GM12878 (cell line): Measurements from ENCODE around the gene ISOC2. TPM values are rescaled to one million over a fixed set of nuclear protein-coding genes. Genes with fewer than 3 reads are reported as not detected.

Experiments used
- BMI1 ChIP-seq: fragments of 450-650 bp; IDR thresholded peaks from 2 replicates; pipeline ENCODE4 v1.6.1; 2016; ENCODE audit warnings: mild to moderate bottlenecking, moderate library complexity, borderline replicate concordance
- BRCA1 ChIP-seq: IDR thresholded peaks from 2 replicates; pipeline ENCODE4 v1.6.1; 2011; ENCODE audit warnings: low read depth, low read length, improper control_type of control experiment
- CEBPB ChIP-seq, 2 experiments: fragments of 150-350 bp in 1 of 2; IDR thresholded peaks; 2 replicates each; pipeline ENCODE4 v1.6.1; 2012 to 2014; ENCODE audit warnings: low read depth in 2 of 2, low read length in 2 of 2, borderline replicate concordance in 1 of 2, inconsistent platforms in 1 of 2
- DPF2 ChIP-seq: fragments of 450-650 bp; IDR thresholded peaks from 2 replicates; pipeline ENCODE4 v1.6.1; 2017; ENCODE audit warnings: mild to moderate bottlenecking
- EED ChIP-seq: sonication (generic); IDR thresholded peaks from 2 replicates; pipeline ENCODE4 v1.6.1; 2016; ENCODE audit warnings: antibody characterized with exemption, low read depth
- EGR1 ChIP-seq, 2 experiments: IDR thresholded peaks; 1 replicate in 1 of 2; 2 replicates in 1 of 2; pipeline ENCODE4 v1.6.1; 2011 to 2012; ENCODE audit warnings: low read depth in 2 of 2, low read length in 2 of 2, borderline replicate concordance in 1 of 2, mild to moderate bottlenecking in 1 of 2, moderate library complexity in 1 of 2
- EP300 ChIP-seq, 2 experiments: fragments of 150-350 bp in 1 of 2; IDR thresholded peaks; 2 replicates each; pipeline ENCODE4 v1.6.1; 2011 to 2012; ENCODE audit warnings: low read depth in 2 of 2, low read length in 2 of 2, borderline replicate concordance in 1 of 2, improper control_type of control experiment in 1 of 2, inconsistent platforms in 1 of 2; ENCODE audit not compliant: control insufficient read depth in 1 of 2
- ETV6 ChIP-seq, 2 experiments: fragments of 450-650 bp in 1 of 2; IDR thresholded peaks in 1 of 2; conservative IDR thresholded peaks in 1 of 2; 2 replicates each; pipeline ENCODE4 v1.6.1; 2014; ENCODE audit warnings: antibody characterized with exemption in 1 of 2, borderline replicate concordance in 1 of 2, low read depth in 1 of 2, mild to moderate bottlenecking in 1 of 2, moderate library complexity in 1 of 2
- EZH2 ChIP-seq: IDR thresholded peaks from 2 replicates; pipeline ENCODE4 v1.6.1; 2012; ENCODE audit warnings: low read depth, mild to moderate bottlenecking, control low read depth, inconsistent platforms, low read length, borderline replicate concordance; ENCODE audit not compliant: control insufficient read depth
- HDAC2 ChIP-seq: fragments of 200-600 bp; sonication (generic); IDR thresholded peaks from 2 replicates; pipeline ENCODE4 v1.6.1; 2017
- HDAC6 ChIP-seq: fragments of 200-600 bp; sonication (generic); IDR thresholded peaks from one replicate; pipeline ENCODE4 v1.8.0; 2017; ENCODE audit warnings: antibody characterized with exemption; ENCODE audit not compliant: unreplicated experiment
- IKZF2 ChIP-seq, 2 experiments: fragments of 450-650 bp; IDR thresholded peaks; 2 replicates each; pipeline ENCODE4 v1.6.1; 2017; ENCODE audit warnings: mild to moderate bottlenecking in 2 of 2, moderate library complexity in 2 of 2
- KDM1A ChIP-seq: fragments of 200-600 bp; sonication (generic); IDR thresholded peaks from 2 replicates; pipeline ENCODE4 v1.6.1; 2016; ENCODE audit warnings: borderline replicate concordance
- LARP7 ChIP-seq: fragments of 450-650 bp; IDR thresholded peaks from 2 replicates; pipeline ENCODE4 v1.6.1; 2017; ENCODE audit warnings: mild to moderate bottlenecking
- MXI1 ChIP-seq: fragments of 150-350 bp; IDR thresholded peaks from 2 replicates; pipeline ENCODE4 v1.6.1; 2011; ENCODE audit warnings: low read depth, mild to moderate bottlenecking, inconsistent platforms, low read length, improper control_type of control experiment
- MYC ChIP-seq: IDR thresholded peaks from 2 replicates; pipeline ENCODE4 v1.6.1; 2011; ENCODE audit warnings: mild to moderate bottlenecking, low read length, moderate library complexity, inconsistent platforms; ENCODE audit not compliant: insufficient read depth, insufficient replicate concordance, insufficient read length, severe bottlenecking
- NFXL1 ChIP-seq: fragments of 450-650 bp; IDR thresholded peaks from 2 replicates; pipeline ENCODE4 v1.6.1; 2017; ENCODE audit warnings: antibody characterized with exemption, mild to moderate bottlenecking, borderline replicate concordance
- NFYB ChIP-seq: IDR thresholded peaks from 2 replicates; pipeline ENCODE4 v1.6.1; 2011; ENCODE audit warnings: low read depth, mild to moderate bottlenecking, low read length, improper control_type of control experiment, moderate library complexity; ENCODE audit not compliant: insufficient read depth
- PML ChIP-seq: IDR thresholded peaks from 2 replicates; pipeline ENCODE4 v1.6.1; 2012; ENCODE audit warnings: low read length, inconsistent platforms
- POLR2AphosphoS5 ChIP-seq: IDR thresholded peaks from 2 replicates; pipeline ENCODE4 v1.6.1; 2011; ENCODE audit warnings: mild to moderate bottlenecking, low read length, inconsistent platforms
- POU2F2 ChIP-seq: IDR thresholded peaks from 3 replicates; pipeline ENCODE4 v1.6.1; 2011; ENCODE audit warnings: low read depth, mild to moderate bottlenecking, low read length, borderline replicate concordance
- RAD21 ChIP-seq: IDR thresholded peaks from 2 replicates; pipeline ENCODE4 v1.6.1; 2011; ENCODE audit warnings: mild to moderate bottlenecking, low read depth, low read length, moderate library complexity; ENCODE audit not compliant: insufficient read depth
- RAD51 ChIP-seq: fragments of 450-650 bp; IDR thresholded peaks from 2 replicates; pipeline ENCODE4 v1.6.1; 2016; ENCODE audit warnings: moderate library complexity, mild to moderate bottlenecking, inconsistent platforms
- RFX5 ChIP-seq: IDR thresholded peaks from 2 replicates; pipeline ENCODE4 v1.6.1; 2011; ENCODE audit warnings: low read depth, low read length, improper control_type of control experiment
- SIX5 ChIP-seq: IDR thresholded peaks from 2 replicates; pipeline ENCODE4 v1.6.1; 2011; ENCODE audit warnings: mild to moderate bottlenecking, low read depth, low read length, moderate library complexity; ENCODE audit not compliant: severe bottlenecking
- SRF ChIP-seq, 2 experiments: IDR thresholded peaks; 2 replicates each; pipeline ENCODE4 v1.6.1; 2011; ENCODE audit warnings: low read depth in 2 of 2, low read length in 2 of 2, mild to moderate bottlenecking in 1 of 2, moderate library complexity in 1 of 2
- TCF12 ChIP-seq: IDR thresholded peaks from 2 replicates; pipeline ENCODE4 v1.6.1; 2011; ENCODE audit warnings: low read depth, mild to moderate bottlenecking, low read length
- YBX1 ChIP-seq: fragments of 450-650 bp; IDR thresholded peaks from 2 replicates; pipeline ENCODE4 v1.6.1; 2016; ENCODE audit warnings: antibody characterized with exemption
- polyA plus RNA-seq, 11 experiments: library from polyadenylated mRNA; depleted of rRNA in 4 of 11; unstranded in 6 of 11; stranded (reverse) in 5 of 11; fragments of >200 nt; fragmentation: Nextera tagmentation in 4 of 11; fragmentation: Illumina TruSeq in 1 of 11; extraction: Ambion mirVana in 4 of 11; extraction: Trizol in 1 of 11; gene quantifications; 1 replicate in 1 of 11; 2 replicates in 10 of 11; pipeline versions ENCODE4 v1.2.1 to v1.2.3, GENCODE V29; 2011 to 2016; ENCODE audit warnings: inconsistent platforms in 2 of 11, missing spikeins in 2 of 11, low read depth in 1 of 11
- total RNA-seq, 4 experiments: library from RNA; depleted of rRNA in 3 of 4; stranded (reverse); fragments of >200 nt in 3 of 4; fragmentation: Illumina TruSeq in 1 of 4; extraction: Trizol in 1 of 4; gene quantifications; 2 replicates each; pipeline versions ENCODE4 v1.2.1 to v1.2.3, GENCODE V29; 2013 to 2021
- TF ChIP-seq, protein P1 (sequence below): fragments of 450-650 bp; IDR thresholded peaks from 2 replicates; pipeline ENCODE4 v1.6.1; 2016; ENCODE audit warnings: mild to moderate bottlenecking
- TF ChIP-seq, protein P2 (sequence below): IDR thresholded peaks from 2 replicates; pipeline ENCODE4 v1.6.1; 2011; ENCODE audit warnings: low read depth, low read length, improper control_type of control experiment, borderline replicate concordance

Gene ISOC2
- total and polyA plus RNA-seq, 10 of the 15 experiments (the other 5 are each of a cell fraction or from before 2014, with no cell fraction given): 0.72 to 238 (median 56.9) TPM

DNA sequence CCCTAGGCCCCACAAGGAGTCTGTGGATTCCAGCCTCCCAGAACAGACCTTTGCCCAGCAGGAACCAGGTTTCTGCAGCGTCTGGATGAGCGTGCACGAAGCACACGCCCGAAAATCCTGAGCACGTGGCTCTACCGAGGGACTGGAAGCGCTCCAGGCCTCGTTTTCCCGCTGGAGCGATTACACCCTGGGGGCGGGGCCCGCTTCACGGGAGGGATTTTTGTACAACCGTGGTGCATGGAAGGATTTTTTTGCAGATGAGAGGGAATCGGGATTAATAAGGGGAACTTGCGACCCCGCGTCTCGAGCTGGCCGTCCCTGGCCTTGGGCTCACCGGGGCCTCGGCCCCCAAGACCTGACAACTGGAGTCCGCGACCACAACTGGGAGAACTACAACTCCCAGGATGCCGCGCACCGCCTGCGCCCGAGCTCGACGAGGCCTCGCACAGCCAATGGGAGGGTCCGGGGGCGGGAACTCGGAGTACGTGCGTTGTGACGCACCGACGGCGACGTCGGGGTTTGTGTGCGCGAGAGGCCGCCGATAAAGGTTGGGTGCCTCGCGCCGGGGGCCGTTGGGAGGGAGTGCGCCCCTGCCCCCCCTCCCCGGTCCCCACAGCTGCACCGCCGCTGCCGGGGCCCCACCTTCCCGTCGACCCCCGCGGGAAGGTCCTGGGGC lies 14.8 kb upstream of the ISOC2 start, which contains the start of gene ZNF628 (continued):
- TF ChIP-seq IKZF2 (IDR thresholded peaks at IDR 0.05) (peak; percentile 48 to 60; a peak in 2 of 4 replicates), BMI1 (no peak), HDAC6 (no peak), EP300 (IDR thresholded peaks at IDR 0.05; ENCODE audit: borderline replicate concordance in 1 of 2, control insufficient read depth in 1 of 2, low read depth in 2 of 2, low read length in 2 of 2) (no peak), MXI1 (no peak; the same call in 1 of the 2 replicates), TCF12 (0 out of 2 replicates have a peak, but pooled peaks have one; percentile 6), RFX5 (0 out of 2 replicates have a peak, but pooled peaks have one; percentile 21), NFYB (peak; percentile 95), NFXL1 (no peak), BRCA1 (no peak), RAD51 (no peak), DPF2 (0 out of 2 replicates have a peak, but pooled peaks have one; percentile 35), EZH2 (no peak), SRF (IDR thresholded peaks at IDR 0.05; ENCODE audit: low read depth in 2 of 2, low read length in 2 of 2) (0 out of 4 replicates have a peak, but pooled peaks of 1 of the 2 experiments have one; percentile 45), MYC (peak; percentile 38), EGR1 (IDR thresholded peaks at IDR 0.05; ENCODE audit: borderline replicate concordance in 1 of 2, low read depth in 2 of 2, low read length in 2 of 2) (peak; percentile 69 to 99; a peak in 2 of 3 replicates), EED (no peak), HDAC2 (no peak), KDM1A (no peak), POLR2AphosphoS5 (no peak; the same call in 1 of the 2 replicates), LARP7 (peak; percentile 85), POU2F2 (0 out of 3 replicates have a peak, but pooled peaks have one; percentile 40), ETV6 (conservative IDR thresholded peaks at IDR 0.05 in 1 of 2, IDR thresholded peaks at IDR 0.05 in 1 of 2; ENCODE audit: borderline replicate concordance in 1 of 2, low read depth in 1 of 2) (no peak), RAD21 (no peak), PML (no peak), YBX1 (no peak), SIX5 (peak; percentile 91), CEBPB (IDR thresholded peaks at IDR 0.05; ENCODE audit: borderline replicate concordance in 1 of 2, low read depth in 2 of 2, low read length in 2 of 2) (no peak)
- TF ChIP-seq, protein P1, sequence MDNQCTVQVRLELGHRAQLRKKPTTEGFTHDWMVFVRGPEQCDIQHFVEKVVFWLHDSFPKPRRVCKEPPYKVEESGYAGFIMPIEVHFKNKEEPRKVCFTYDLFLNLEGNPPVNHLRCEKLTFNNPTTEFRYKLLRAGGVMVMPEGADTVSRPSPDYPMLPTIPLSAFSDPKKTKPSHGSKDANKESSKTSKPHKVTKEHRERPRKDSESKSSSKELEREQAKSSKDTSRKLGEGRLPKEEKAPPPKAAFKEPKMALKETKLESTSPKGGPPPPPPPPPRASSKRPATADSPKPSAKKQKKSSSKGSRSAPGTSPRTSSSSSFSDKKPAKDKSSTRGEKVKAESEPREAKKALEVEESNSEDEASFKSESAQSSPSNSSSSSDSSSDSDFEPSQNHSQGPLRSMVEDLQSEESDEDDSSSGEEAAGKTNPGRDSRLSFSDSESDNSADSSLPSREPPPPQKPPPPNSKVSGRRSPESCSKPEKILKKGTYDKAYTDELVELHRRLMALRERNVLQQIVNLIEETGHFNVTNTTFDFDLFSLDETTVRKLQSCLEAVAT: peak; percentile 46; the same call in 1 of the 2 replicates
- TF ChIP-seq, protein P2, sequence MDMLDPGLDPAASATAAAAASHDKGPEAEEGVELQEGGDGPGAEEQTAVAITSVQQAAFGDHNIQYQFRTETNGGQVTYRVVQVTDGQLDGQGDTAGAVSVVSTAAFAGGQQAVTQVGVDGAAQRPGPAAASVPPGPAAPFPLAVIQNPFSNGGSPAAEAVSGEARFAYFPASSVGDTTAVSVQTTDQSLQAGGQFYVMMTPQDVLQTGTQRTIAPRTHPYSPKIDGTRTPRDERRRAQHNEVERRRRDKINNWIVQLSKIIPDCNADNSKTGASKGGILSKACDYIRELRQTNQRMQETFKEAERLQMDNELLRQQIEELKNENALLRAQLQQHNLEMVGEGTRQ: no peak
